B cell (primary cell): ENCODE data around the gene LYSMD2. TPM values are rescaled to one million over a fixed set of nuclear protein-coding genes. Genes with fewer than 3 reads are reported as not detected.

ENCODE experiments used
- ATAC-seq: fragments of 200-7000 bp; cut with Tn5 transposase; one replicate; pipeline ENCODE4 v1.10.0; 2021; ENCODE audit warnings: low read depth, mild to moderate bottlenecking, moderate number of reproducible peaks, moderate library complexity
- CTCF ChIA-PET: fragments of 350-600 bp; sonication (Branson Sonifier 250); formaldehyde crosslinking; loops from one replicate; lab custom pipeline; 2021; ENCODE audit warnings: antibody characterized with exemption, inconsistent platforms; lab: Charles Lee
- POLR2A ChIA-PET: fragments of 350-600 bp; sonication (Branson Sonifier 250); formaldehyde crosslinking; loops from one replicate; lab custom pipeline; 2021; ENCODE audit warnings: antibody characterized with exemption; lab: Charles Lee
- DNase-seq: peaks from one replicate; pipeline ENCODE4 v3.0.0; 2013
- H2AFZ ChIP-seq: 2 replicates; pipeline ENCODE4 v1.6.1; 2012; ENCODE audit warnings: mild to moderate bottlenecking, low read depth, low read length; ENCODE audit not compliant: insufficient read depth, poor library complexity, severe bottlenecking
- H3K27ac ChIP-seq, 2 donors: 1 replicate in 1 of 2; 2 replicates in 1 of 2; pipeline ENCODE4 v1.5.1; 2012 to 2013; ENCODE audit warnings: low read length in 2 of 2, mild to moderate bottlenecking in 2 of 2, moderate library complexity in 1 of 2
- H3K27me3 ChIP-seq, 4 experiments: fragments of 200-600 bp in 1 of 4; sonication (generic) in 1 of 4; replicated peaks in 1 of 4; 1 replicate in 2 of 4; 2 replicates in 2 of 4; pipeline versions ENCODE4 v1.6.1 to v1.7.0; 2013 to 2016; ENCODE audit warnings: low read length in 3 of 4, mild to moderate bottlenecking in 2 of 4, mixed read lengths in 1 of 4, moderate library complexity in 1 of 4; ENCODE audit not compliant: insufficient read depth in 4 of 4, control insufficient read depth in 3 of 4; ENCODE audit errors: control extremely low read depth in 1 of 4
- H3K36me3 ChIP-seq, 2 experiments: replicated peaks in 1 of 2; 1 replicate in 1 of 2; 2 replicates in 1 of 2; pipeline versions ENCODE4 v1.6.1 to v1.7.1; 2013; ENCODE audit warnings: low read length in 1 of 2; ENCODE audit not compliant: insufficient read depth in 2 of 2, control insufficient read depth in 1 of 2; ENCODE audit errors: control extremely low read depth in 1 of 2, extremely low read depth in 1 of 2
- H3K4me1 ChIP-seq, 2 donors: fragments of 200-600 bp in 1 of 2; sonication (generic) in 1 of 2; 1 replicate in 1 of 2; 2 replicates in 1 of 2; pipeline versions ENCODE4 v1.5.1 to v1.6.1; 2013 to 2017; ENCODE audit warnings: low read length in 2 of 2; ENCODE audit not compliant: control insufficient read depth in 2 of 2, insufficient read depth in 2 of 2
- H3K4me2 ChIP-seq: replicated peaks from 2 replicates; pipeline ENCODE3; 2012; ENCODE audit warnings: mild to moderate bottlenecking, low read depth, low read length; ENCODE audit not compliant: poor library complexity, severe bottlenecking
- H3K4me3 ChIP-seq, 5 experiments: fragments of 200-600 bp in 1 of 5; sonication (generic) in 1 of 5; 1 replicate in 3 of 5; 2 replicates in 2 of 5; pipeline versions ENCODE4 v1.5.1 to v1.7.0; 2011 to 2016; ENCODE audit warnings: low read length in 4 of 5, mild to moderate bottlenecking in 4 of 5, low read depth in 2 of 5, control low read depth in 1 of 5, moderate library complexity in 1 of 5; ENCODE audit not compliant: insufficient read depth in 1 of 5; ENCODE audit errors: control extremely low read depth in 1 of 5, extremely low read depth in 1 of 5
- H3K79me2 ChIP-seq: fragments of 200-600 bp; sonication (generic); one replicate; pipeline ENCODE4 v1.6.0; 2016; ENCODE audit warnings: low read length; ENCODE audit not compliant: control insufficient read depth, insufficient read depth
- H3K9ac ChIP-seq: fragments of 200-600 bp; sonication (generic); 2 replicates; pipeline ENCODE4 v1.6.1; 2017; ENCODE audit warnings: mild to moderate bottlenecking, low read length, moderate library complexity
- H3K9me3 ChIP-seq, 3 donors: one replicate each; pipeline versions ENCODE4 v1.6.1 to v1.7.1; 2013; ENCODE audit warnings: low read length in 2 of 3; ENCODE audit not compliant: control insufficient read depth in 2 of 3, insufficient read depth in 1 of 3; ENCODE audit errors: control extremely low read depth in 1 of 3
- H4K20me1 ChIP-seq: 2 replicates; pipeline ENCODE4 v1.6.0; 2012; ENCODE audit warnings: mild to moderate bottlenecking, low read length; ENCODE audit not compliant: insufficient read depth, control insufficient read depth, poor library complexity, severe bottlenecking
- H3K27ac Mint-ChIP-seq: one replicate; pipeline ENCODE4 v1.8.0; 2021; ENCODE audit warnings: mixed read lengths
- H3K27me3 Mint-ChIP-seq: one replicate; pipeline ENCODE4 v1.8.0; 2021; ENCODE audit warnings: mixed read lengths
- H3K4me1 Mint-ChIP-seq: one replicate; pipeline ENCODE4 v1.8.0; 2021; ENCODE audit warnings: mixed read lengths
- H3K4me3 Mint-ChIP-seq: one replicate; pipeline ENCODE4 v1.8.0; 2021; ENCODE audit warnings: mixed read lengths
- H3K9me3 Mint-ChIP-seq: one replicate; pipeline ENCODE4 v1.8.0; 2022; ENCODE audit warnings: mixed read lengths; ENCODE audit not compliant: insufficient read depth
- CTCF ChIP-seq: fragments of 200-600 bp; IDR thresholded peaks from one replicate; pipeline ENCODE4 v1.8.0; 2022; ENCODE audit warnings: antibody characterized with exemption, mild to moderate bottlenecking
- EZH2 ChIP-seq: IDR thresholded peaks from 2 replicates; pipeline ENCODE4 v1.6.1; 2012; ENCODE audit warnings: borderline replicate concordance, low read depth, mild to moderate bottlenecking, moderate library complexity, low read length; ENCODE audit not compliant: insufficient read depth, poor library complexity, severe bottlenecking
- WGBS: methylation state at CpG from one replicate; pipeline ENCODE4 v1.1.5; 2013; ENCODE audit warnings: missing lambda C conversion rate; ENCODE audit not compliant: insufficient coverage; 5-methylcytosine and 5-hydroxymethylcytosine counted together
- intact Hi-C: fragments of 100-400 bp; cut with micrococcal nuclease; formaldehyde crosslinking; loops from one replicate; pipeline ENCODE4 v1.10.0; 2022
- polyA plus RNA-seq: library from polyadenylated mRNA; depleted of rRNA; stranded (reverse); fragments of >200 nt; gene quantifications from 2 replicates; pipeline ENCODE4 v1.2.3, GENCODE V29; 2012
- total RNA-seq, 2 donors: library from RNA; stranded (reverse); fragments of 120-200 nt in 1 of 2; gene quantifications; 1 replicate in 1 of 2; 2 replicates in 1 of 2; pipeline versions ENCODE4 v1.2.3 to v1.2.4, GENCODE V29; 2013 to 2022

The LYSMD2 gene
- total and polyA plus RNA-seq, 2 donors (not counting 1 experiment from before 2014, with no cell fraction given): 31.0 to 48.2 TPM

DNA sequence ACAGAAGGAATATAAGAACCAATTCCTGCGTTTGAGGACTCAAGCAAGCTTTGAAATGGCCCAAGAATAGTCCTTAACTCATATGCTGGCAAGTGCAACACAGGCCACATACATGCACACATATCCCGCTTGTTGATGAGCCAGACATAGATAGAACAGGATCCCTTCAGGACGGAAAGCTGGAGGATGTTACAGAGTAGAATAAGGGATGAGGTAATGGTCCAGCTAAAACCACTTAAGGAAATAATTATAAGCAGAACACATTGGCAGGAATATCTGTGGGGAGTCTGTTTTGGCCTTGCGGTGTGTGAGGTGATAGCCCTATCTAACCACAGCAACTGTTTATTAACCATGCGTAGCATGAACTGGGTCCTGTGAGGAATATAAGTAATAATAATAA lies 31.2 kb downstream of the LYSMD2 start:
- ATAC-seq (no peak), DNase-seq (no peak)
- H3K27me3 Mint-ChIP-seq: no peaks in the 10 kb centered on the region
- TF ChIP-seq EZH2 (no peak), CTCF (no peak)
- H3K9me3 ChIP-seq: no peaks in the 10 kb centered on the region
- H3K27me3 ChIP-seq: no peaks in the 10 kb centered on the region
- H3K79me2 ChIP-seq: no peaks in the 10 kb centered on the region
- H3K4me2 ChIP-seq: no peak overlapping the region
- H3K4me3 ChIP-seq: no peak overlapping the region
- no peak overlapping the region for H3K4me3 Mint-ChIP-seq
- H3K9ac ChIP-seq: no peak overlapping the region
- H3K36me3 ChIP-seq: no peaks in the 10 kb centered on the region
- no peaks in the 10 kb centered on the region for H3K4me1 Mint-ChIP-seq
- no peak overlapping the region for H2AFZ ChIP-seq
- intact Hi-C loops: no loop called here
- no peak overlapping the region for H3K27ac Mint-ChIP-seq
- CTCF ChIA-PET: interaction anchor here (1.5 kb wide), 1 partner anchor 70 kb away, joined by 4 read pairs; no protein-coding TSS in a partner anchor
- H4K20me1 ChIP-seq: no peaks in the 10 kb centered on the region
- H3K9me3 Mint-ChIP-seq: no peaks in the 10 kb centered on the region
- H3K4me1 ChIP-seq: no peaks in the 10 kb centered on the region
- POLR2A ChIA-PET: no interaction called here
- no peak overlapping the region for H3K27ac ChIP-seq
- WGBS: 100% methylated on average over 1 of the region's 5 CpGs

DNA sequence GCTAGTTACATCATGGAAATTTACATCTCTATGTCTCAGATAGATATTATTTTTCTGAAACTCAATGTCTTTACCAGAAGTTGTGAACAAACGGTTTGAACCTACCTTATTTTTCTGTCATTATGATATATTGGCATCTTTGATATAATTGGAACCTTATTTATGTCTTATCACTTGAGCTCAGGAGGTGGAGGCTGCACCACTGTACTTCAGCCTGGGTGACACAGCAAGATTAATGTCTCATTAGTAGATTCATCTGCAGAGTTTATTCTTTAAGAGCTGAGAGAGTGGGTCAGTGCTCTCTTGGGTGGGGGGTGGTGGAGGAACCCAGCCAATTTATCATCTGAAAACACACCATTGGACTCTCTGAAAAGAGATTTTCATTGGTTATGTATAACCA lies 34.7 kb downstream of the LYSMD2 start:
- intact Hi-C loops: no loop called here
- Histone ChIP-seq H3K27me3 (peaks cover 0 to 3% (median 0%) of the 10 kb centered on the region in 4 experiments), H3K4me1 (no peaks in the 10 kb centered on the region), H3K9me3 (no peaks in the 10 kb centered on the region), H3K27ac (no peak overlapping the region), H3K79me2 (no peaks in the 10 kb centered on the region), H4K20me1 (no peaks in the 10 kb centered on the region), H2AFZ (no peak overlapping the region), H3K36me3 (no peaks in the 10 kb centered on the region), H3K4me3 (no peak overlapping the region), H3K9ac (no peak overlapping the region), H3K4me2 (no peak overlapping the region)
- no peak for ATAC-seq
- WGBS: no CpG with 5 or more reads among the region's 1 CpG
- H3K4me1 Mint-ChIP-seq: no peaks in the 10 kb centered on the region
- CTCF ChIA-PET: interaction anchor here (1.1 to 1.2 kb wide), 2 partner anchors 8 to 11 kb away, joined by 3 read pairs; no protein-coding TSS in a partner anchor
- no peak for DNase-seq
- H3K27me3 Mint-ChIP-seq: no peaks in the 10 kb centered on the region
- H3K27ac Mint-ChIP-seq: no peak overlapping the region
- H3K4me3 Mint-ChIP-seq: no peak overlapping the region
- no peaks in the 10 kb centered on the region for H3K9me3 Mint-ChIP-seq
- TF ChIP-seq CTCF (no peak), EZH2 (no peak)
- POLR2A ChIA-PET: no interaction called here
